Neuron (in vitro differentiated cells): ENCODE data around the gene GIMAP1.

Experiments
- H2AFZ ChIP-seq: one replicate; pipeline ENCODE4 v1.6.1; 2013; ENCODE audit warnings: low read depth, mild to moderate bottlenecking, inconsistent platforms, low read length, moderate library complexity
- H3K27me3 ChIP-seq: one replicate; pipeline ENCODE4 v1.6.1; 2013; ENCODE audit warnings: low read length; ENCODE audit not compliant: insufficient read depth
- H3K36me3 ChIP-seq: one replicate; pipeline ENCODE4 v1.6.1; 2013; ENCODE audit warnings: low read length; ENCODE audit not compliant: insufficient read depth
- H3K4me1 ChIP-seq: one replicate; pipeline ENCODE4 v1.6.1; 2013; ENCODE audit warnings: low read length; ENCODE audit not compliant: insufficient read depth
- H3K4me3 ChIP-seq: 2 replicates; pipeline ENCODE4 v1.5.1; 2013; ENCODE audit warnings: mild to moderate bottlenecking, low read length, moderate library complexity
- H3K9me3 ChIP-seq: one replicate; pipeline ENCODE4 v1.6.1; 2013; ENCODE audit warnings: low read length

The GIMAP1 gene

GRCh38 chr7:150766334-150766709 is 49.9 kb downstream of the GIMAP1 start:
- H2AFZ ChIP-seq: no peak overlapping the region
- H3K4me3 ChIP-seq: no peak overlapping the region
- no peaks in the 10 kb centered on the region for H3K9me3 ChIP-seq
- no peaks in the 10 kb centered on the region for H3K27me3 ChIP-seq
- no peaks in the 10 kb centered on the region for H3K36me3 ChIP-seq
- H3K4me1 ChIP-seq: no peaks in the 10 kb centered on the region

- Histone ChIP-seq H3K9me3 (no peaks in the 10 kb centered on the region), H3K27me3 (no peaks in the 10 kb centered on the region), H3K36me3 (no peaks in the 10 kb centered on the region), H3K4me3 (no peak overlapping the region), H3K4me1 (no peaks in the 10 kb centered on the region), H2AFZ (no peak overlapping the region)
These were observed 53.4 kb downstream of the GIMAP1 start for GRCh38 chr7:150769768-150770167.
